Right lobe of liver (tissue), 4 donors: ENCODE data around the gene ZNF860.

Source experiments
- POLR2A ChIP-seq: fragments of 450-650 bp; IDR thresholded peaks from one replicate; pipeline ENCODE4 v1.6.1; 2017; ENCODE audit warnings: antibody characterized with exemption, mild to moderate bottlenecking
- TF ChIP-seq, protein P1 (sequence below), 4 donors: fragments of 200-600 bp in 3 of 4; fragments of 450-650 bp in 1 of 4; IDR thresholded peaks; one replicate each; pipeline versions ENCODE4 v1.5.1 to v1.8.0; 2016 to 2022; ENCODE audit warnings: antibody characterized with exemption in 4 of 4, mild to moderate bottlenecking in 2 of 4
- donor health status: DM: no; HTN: no; CAD: no.
- donor health status: DM: no; HTN: no; CAD: no.
- donor health status: DM: no; HTN: yes; CAD: no.

DNA sequence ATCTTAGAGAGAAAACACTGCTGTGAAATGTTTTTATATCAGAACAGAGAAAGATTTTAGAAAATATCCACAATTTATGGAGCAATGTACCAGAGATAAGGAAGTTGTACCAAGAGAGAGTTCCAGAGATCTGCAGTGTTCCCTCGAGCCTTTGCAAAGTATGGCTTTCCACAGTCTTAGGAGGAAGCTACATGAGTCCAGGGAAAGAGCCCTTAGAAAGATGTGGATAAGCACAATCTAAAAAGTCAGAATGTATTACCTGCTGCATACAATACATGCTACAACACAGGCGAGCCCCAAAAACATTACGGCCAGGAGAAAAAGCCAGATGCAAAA is 56.4 kb downstream of the ZNF860 start:
- TF ChIP-seq, protein P1, sequence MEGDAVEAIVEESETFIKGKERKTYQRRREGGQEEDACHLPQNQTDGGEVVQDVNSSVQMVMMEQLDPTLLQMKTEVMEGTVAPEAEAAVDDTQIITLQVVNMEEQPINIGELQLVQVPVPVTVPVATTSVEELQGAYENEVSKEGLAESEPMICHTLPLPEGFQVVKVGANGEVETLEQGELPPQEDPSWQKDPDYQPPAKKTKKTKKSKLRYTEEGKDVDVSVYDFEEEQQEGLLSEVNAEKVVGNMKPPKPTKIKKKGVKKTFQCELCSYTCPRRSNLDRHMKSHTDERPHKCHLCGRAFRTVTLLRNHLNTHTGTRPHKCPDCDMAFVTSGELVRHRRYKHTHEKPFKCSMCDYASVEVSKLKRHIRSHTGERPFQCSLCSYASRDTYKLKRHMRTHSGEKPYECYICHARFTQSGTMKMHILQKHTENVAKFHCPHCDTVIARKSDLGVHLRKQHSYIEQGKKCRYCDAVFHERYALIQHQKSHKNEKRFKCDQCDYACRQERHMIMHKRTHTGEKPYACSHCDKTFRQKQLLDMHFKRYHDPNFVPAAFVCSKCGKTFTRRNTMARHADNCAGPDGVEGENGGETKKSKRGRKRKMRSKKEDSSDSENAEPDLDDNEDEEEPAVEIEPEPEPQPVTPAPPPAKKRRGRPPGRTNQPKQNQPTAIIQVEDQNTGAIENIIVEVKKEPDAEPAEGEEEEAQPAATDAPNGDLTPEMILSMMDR (IDR thresholded peaks at IDR 0.05), result no peak
- TF ChIP-seq POLR2A, result no peak
